MM.1S (cell line): ENCODE data around the gene FIBCD1.
"Not testable (repeated sequence)": the region's sequence is repeated elsewhere in the genome, so short reads cannot be mapped to it uniquely, and the experiment has no call there.

Experiments
- DNase-seq: peaks from one replicate; pipeline ENCODE4 v3.0.0-alpha.2; 2015
- H2AFZ ChIP-seq: fragments of 300-600 bp; sonication (generic); 2 replicates; pipeline ENCODE4 v1.6.0; 2016; ENCODE audit warnings: antibody characterized with exemption, low read length
- H3F3A ChIP-seq: fragments of 300-600 bp; sonication (generic); 2 replicates; pipeline ENCODE4 v1.6.1; 2016; ENCODE audit warnings: mild to moderate bottlenecking, antibody characterized with exemption, low read length, moderate library complexity, mixed read lengths; ENCODE audit not compliant: insufficient read depth
- H3K27ac ChIP-seq: fragments of 300-600 bp; sonication (generic); 2 replicates; pipeline ENCODE4 v1.5.1; 2016; ENCODE audit warnings: mild to moderate bottlenecking, low read length
- H3K27me3 ChIP-seq: fragments of 300-600 bp; sonication (generic); replicated peaks from 2 replicates; pipeline ENCODE4 v1.6.0; 2016; ENCODE audit warnings: low read length; ENCODE audit not compliant: insufficient read depth
- H3K36me3 ChIP-seq: fragments of 300-600 bp; sonication (generic); replicated peaks from 2 replicates; pipeline ENCODE4 v1.6.1; 2016; ENCODE audit warnings: mild to moderate bottlenecking, low read length, mixed read lengths; ENCODE audit not compliant: insufficient read depth
- H3K4me1 ChIP-seq: fragments of 300-600 bp; sonication (generic); 2 replicates; pipeline ENCODE4 v1.6.1; 2016; ENCODE audit warnings: low read length, mixed read lengths
- H3K4me2 ChIP-seq: fragments of 300-600 bp; sonication (generic); 2 replicates; pipeline ENCODE4 v1.6.0; 2016; ENCODE audit warnings: low read depth, low read length
- H3K4me3 ChIP-seq: fragments of 300-600 bp; sonication (generic); 2 replicates; pipeline ENCODE4 v1.5.1; 2016; ENCODE audit warnings: low read length, mixed read lengths
- H3K79me2 ChIP-seq: fragments of 300-600 bp; sonication (generic); 2 replicates; pipeline ENCODE4 v1.6.1; 2016; ENCODE audit warnings: mixed run types, low read length, mixed read lengths
- H3K9ac ChIP-seq: fragments of 300-600 bp; sonication (generic); 2 replicates; pipeline ENCODE4 v1.6.1; 2016; ENCODE audit warnings: low read length, mixed read lengths
- H3K9me2 ChIP-seq: fragments of 300-600 bp; sonication (generic); replicated peaks from 2 replicates; pipeline ENCODE4 v1.6.1; 2016; ENCODE audit warnings: mild to moderate bottlenecking, low read length, mixed read lengths; ENCODE audit not compliant: insufficient read depth
- H3K9me3 ChIP-seq: fragments of 300-600 bp; sonication (generic); replicated peaks from 2 replicates; pipeline ENCODE4 v1.6.1; 2016; ENCODE audit warnings: mild to moderate bottlenecking, low read length, mixed read lengths; ENCODE audit not compliant: insufficient read depth
- H4K20me1 ChIP-seq: fragments of 300-600 bp; sonication (generic); 2 replicates; pipeline ENCODE4 v1.6.1; 2016; ENCODE audit warnings: mild to moderate bottlenecking, low read length, moderate library complexity, mixed read lengths; ENCODE audit not compliant: insufficient read depth
- EZH2 ChIP-seq: fragments of 300-600 bp; sonication (generic); optimal IDR thresholded peaks from 2 replicates; pipeline ENCODE3; 2017; ENCODE audit warnings: low read depth, mild to moderate bottlenecking, antibody characterized with exemption, low read length, mixed read lengths
- EZH2phosphoT487 ChIP-seq: fragments of 300-600 bp; sonication (generic); IDR thresholded peaks from 2 replicates; pipeline ENCODE4 v1.6.1; 2018; ENCODE audit warnings: antibody characterized with exemption, low read length
- TF ChIP-seq, protein P1 (sequence below): fragments of 300-600 bp; sonication (generic); IDR thresholded peaks from 2 replicates; pipeline ENCODE4 v1.5.1; 2016; ENCODE audit warnings: antibody characterized with exemption, low read length, mixed read lengths

FIBCD1 gene

GRCh38 chr9:130911254-130912049 lies 27.6 kb downstream of the FIBCD1 start:
- Histone ChIP-seq H3K79me2 (no peaks in the 10 kb centered on the region), H3K4me2 (no peak overlapping the region), H3K9ac (no peak overlapping the region), H3K9me2 (no peaks in the 10 kb centered on the region), H2AFZ (no peak overlapping the region), H3K27ac (no peak overlapping the region), H3K4me1 (no peaks in the 10 kb centered on the region), H4K20me1 (no peaks in the 10 kb centered on the region), H3K4me3 (no peak overlapping the region), H3F3A (no peaks in the 10 kb centered on the region), H3K36me3 (no peaks in the 10 kb centered on the region), H3K27me3 (peaks cover 85% of the 10 kb centered on the region), H3K9me3 (no peaks in the 10 kb centered on the region)
- DNase-seq, result no peak
- TF ChIP-seq, protein P1, sequence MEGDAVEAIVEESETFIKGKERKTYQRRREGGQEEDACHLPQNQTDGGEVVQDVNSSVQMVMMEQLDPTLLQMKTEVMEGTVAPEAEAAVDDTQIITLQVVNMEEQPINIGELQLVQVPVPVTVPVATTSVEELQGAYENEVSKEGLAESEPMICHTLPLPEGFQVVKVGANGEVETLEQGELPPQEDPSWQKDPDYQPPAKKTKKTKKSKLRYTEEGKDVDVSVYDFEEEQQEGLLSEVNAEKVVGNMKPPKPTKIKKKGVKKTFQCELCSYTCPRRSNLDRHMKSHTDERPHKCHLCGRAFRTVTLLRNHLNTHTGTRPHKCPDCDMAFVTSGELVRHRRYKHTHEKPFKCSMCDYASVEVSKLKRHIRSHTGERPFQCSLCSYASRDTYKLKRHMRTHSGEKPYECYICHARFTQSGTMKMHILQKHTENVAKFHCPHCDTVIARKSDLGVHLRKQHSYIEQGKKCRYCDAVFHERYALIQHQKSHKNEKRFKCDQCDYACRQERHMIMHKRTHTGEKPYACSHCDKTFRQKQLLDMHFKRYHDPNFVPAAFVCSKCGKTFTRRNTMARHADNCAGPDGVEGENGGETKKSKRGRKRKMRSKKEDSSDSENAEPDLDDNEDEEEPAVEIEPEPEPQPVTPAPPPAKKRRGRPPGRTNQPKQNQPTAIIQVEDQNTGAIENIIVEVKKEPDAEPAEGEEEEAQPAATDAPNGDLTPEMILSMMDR, result no peak
- no peak for TF ChIP-seq EZH2
- TF ChIP-seq EZH2phosphoT487, result no peak

- DNase-seq, H3F3A ChIP-seq, H3K9me3 ChIP-seq, H3K4me3 ChIP-seq, H3K4me2 ChIP-seq, H2AFZ ChIP-seq, H4K20me1 ChIP-seq, H3K9ac ChIP-seq, H3K9me2 ChIP-seq, H3K36me3 ChIP-seq, H3K27ac ChIP-seq, H3K4me1 ChIP-seq, H3K79me2 ChIP-seq: not testable (repeated sequence)
- H3K27me3 ChIP-seq, result peaks cover 85% of the 10 kb centered on the region
Observed at GRCh38 chr9:130910670-130911069, 28.4 kb downstream of the FIBCD1 start.

GRCh38 chr9:130910041-130910440 lies 29.0 kb downstream of the FIBCD1 start:
- not testable (repeated sequence) for H2AFZ ChIP-seq, H3K9me3 ChIP-seq, H3K4me2 ChIP-seq, H3F3A ChIP-seq, H3K9ac ChIP-seq, H3K36me3 ChIP-seq, H3K9me2 ChIP-seq, H4K20me1 ChIP-seq, DNase-seq, H3K27ac ChIP-seq, H3K4me1 ChIP-seq, H3K79me2 ChIP-seq, H3K4me3 ChIP-seq
- H3K27me3 ChIP-seq, result peaks cover 85% of the 10 kb centered on the region

DNA sequence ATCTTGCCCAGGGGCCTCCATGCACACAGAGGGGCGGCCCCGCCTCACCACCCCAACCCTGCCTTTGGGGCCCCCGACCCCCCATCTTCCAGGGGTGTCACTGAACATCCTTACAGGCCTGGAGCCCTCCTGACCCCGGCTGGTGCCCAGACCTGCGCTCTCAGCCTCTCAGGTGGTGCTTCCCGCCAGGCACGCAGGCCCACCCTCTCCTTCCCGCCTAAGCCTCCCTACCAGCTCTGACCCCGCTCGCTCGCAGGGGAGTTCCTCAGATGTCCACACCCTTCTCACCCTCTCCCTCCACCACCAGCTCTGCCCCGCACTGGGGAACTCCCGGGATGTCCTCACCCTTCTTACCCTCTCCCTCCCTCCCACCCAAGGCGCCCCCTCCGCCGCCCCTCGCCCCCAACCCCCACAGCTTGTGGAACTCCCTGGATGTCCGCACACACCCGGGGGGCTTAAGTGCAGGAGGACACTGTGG lies 30.1 kb downstream of the FIBCD1 start:
- no peak for TF ChIP-seq EZH2
- TF ChIP-seq, protein P1, result no peak
- no peak for TF ChIP-seq EZH2phosphoT487
- Histone ChIP-seq H3K4me3 (no peak overlapping the region), H3K4me1 (no peaks in the 10 kb centered on the region), H3K27ac (no peak overlapping the region), H3K4me2 (no peak overlapping the region), H3K9me2 (no peaks in the 10 kb centered on the region), H4K20me1 (no peaks in the 10 kb centered on the region), H3K79me2 (no peaks in the 10 kb centered on the region), H3K9ac (no peak overlapping the region), H3K27me3 (peaks cover 85% of the 10 kb centered on the region), H2AFZ (no peak overlapping the region), H3K36me3 (no peaks in the 10 kb centered on the region), H3F3A (no peaks in the 10 kb centered on the region), H3K9me3 (no peaks in the 10 kb centered on the region)
- no peak for DNase-seq
